ENCODE data around the gene ITPKB.

Gene ITPKB

DNA sequence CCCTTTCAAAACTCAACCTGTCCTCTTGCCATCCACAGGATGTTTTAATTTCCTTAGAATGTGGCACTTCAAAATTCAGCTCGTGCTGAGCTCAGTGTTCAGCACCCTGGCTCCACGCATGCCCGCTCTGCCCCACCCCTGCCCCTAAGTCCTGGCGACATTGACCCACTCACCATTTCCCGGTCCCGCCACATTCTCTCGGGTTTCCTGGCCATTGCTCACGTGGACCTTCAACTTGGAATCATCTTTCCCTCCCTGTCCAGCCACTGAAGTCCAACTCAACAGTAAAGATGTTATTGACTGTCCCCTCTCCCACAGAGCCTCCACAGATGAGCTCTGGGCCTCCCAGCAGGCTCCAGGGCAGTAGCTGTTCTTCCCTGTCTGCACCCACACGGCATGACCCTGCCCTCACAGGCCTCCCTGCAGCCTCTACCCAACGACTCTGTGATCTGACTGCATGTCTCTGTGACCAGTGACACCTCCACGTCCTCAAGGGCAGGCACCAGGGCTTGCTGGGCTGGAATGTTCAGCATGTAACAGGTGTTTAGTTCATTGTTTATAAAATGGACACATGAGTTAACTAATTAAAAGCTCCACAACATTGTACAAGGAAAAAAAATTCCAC is 53.8 kb downstream of the ITPKB start:
- no peak for DNase-seq (ENCODE audit: low read depth, low spot score)

GRCh38 chr1:226684026-226684425 is 55.1 kb downstream of the ITPKB start:
- DNase-seq (ENCODE audit: low read depth, low spot score): no peak

DNA sequence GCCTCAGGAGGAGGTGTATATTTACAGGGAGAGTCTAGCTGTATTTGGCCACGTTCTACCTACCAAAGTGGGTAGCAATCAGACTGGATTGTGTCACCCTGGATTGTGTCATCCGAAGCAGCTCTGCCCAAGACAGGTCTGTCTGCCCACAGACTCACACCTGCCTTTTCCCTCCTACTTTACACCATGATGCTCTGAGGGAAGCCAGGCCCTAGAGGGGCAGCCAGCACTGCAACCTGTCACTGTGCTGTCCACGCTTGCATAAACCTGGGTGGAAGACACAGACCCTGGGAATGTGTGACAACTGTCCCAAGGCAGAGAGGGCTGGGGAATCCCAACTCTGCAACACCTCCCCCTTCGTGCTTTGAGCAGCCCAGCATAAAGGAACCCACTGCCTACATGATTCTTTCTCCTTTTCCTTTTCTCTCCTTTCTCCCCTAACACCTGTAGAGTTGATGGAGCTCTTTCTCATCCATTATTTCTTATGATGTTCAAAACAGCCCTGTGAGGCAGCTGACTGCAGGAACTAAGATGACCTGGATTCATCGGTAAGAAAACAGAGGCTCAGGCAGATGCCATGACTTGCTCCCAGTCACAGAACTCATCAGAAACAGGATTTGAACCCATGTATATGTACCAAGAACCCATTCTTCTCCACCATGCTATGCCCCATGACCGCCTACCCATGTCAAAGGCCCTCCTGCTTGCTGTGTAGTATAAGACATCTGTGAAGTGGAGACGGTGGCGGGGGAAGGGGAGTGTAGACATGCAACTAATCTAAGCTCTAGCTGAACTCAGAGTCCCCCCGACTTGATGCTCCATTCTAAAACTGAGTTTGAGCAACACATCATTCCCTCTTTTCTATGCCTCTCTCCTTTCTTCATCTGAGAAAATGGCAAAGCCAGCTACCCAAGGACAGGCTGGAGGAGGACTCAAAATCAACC is 55.9 kb downstream of the ITPKB start:
- DNase-seq (ENCODE audit: low read depth, low spot score): no peak

- DNase-seq (ENCODE audit: low read depth, low spot score): no peak
Observed at GRCh38 chr1:226681652-226682493, 57.2 kb downstream of the ITPKB start.

GRCh38 chr1:226680653-226681052 is 58.4 kb downstream of the ITPKB start:
- no peak for DNase-seq (ENCODE audit: low read depth, low spot score)

DNA sequence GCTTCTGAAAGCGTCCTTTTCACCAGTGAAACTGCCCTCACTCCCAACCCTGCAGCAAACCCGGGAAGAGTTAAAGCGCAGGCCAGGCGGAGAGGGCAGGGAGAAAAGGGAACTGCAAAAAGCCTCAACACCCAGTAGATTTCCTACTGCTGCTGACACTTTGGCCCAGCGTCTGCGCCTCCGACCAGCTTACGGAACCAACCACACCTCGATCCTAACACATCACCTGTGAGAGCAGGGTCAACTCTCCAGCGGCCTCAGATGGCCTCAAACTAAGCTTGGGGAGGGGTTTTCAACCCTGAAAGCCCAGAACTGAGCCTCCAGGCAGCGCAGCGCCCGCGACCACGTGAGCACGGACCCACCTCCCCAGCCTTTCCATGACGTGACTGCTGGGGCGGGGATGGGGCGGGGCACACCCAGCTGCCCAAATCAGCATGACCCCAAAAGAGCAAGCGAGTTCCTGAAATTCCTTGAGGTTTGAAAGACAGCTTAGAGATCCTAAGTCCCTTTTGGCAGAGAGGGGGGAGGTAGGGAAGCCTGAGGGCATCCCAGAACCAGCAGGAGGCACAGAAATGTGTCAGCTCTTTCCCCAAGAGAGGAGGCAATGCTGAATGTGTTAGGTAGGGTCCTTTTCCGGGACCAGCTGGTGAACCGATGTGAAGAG is 59.1 kb downstream of the ITPKB start:
- peak; percentile 67 for DNase-seq (ENCODE audit: low read depth, low spot score)

- no peak for DNase-seq (ENCODE audit: low read depth, low spot score)
Observed at GRCh38 chr1:226679262-226679661, 59.8 kb downstream of the ITPKB start.

- no peak for DNase-seq (ENCODE audit: low read depth, low spot score)
Observed at GRCh38 chr1:226678701-226679100, 60.4 kb downstream of the ITPKB start.

- no peak for DNase-seq (ENCODE audit: low read depth, low spot score)
Observed at GRCh38 chr1:226678251-226678650, 60.8 kb downstream of the ITPKB start.

DNA sequence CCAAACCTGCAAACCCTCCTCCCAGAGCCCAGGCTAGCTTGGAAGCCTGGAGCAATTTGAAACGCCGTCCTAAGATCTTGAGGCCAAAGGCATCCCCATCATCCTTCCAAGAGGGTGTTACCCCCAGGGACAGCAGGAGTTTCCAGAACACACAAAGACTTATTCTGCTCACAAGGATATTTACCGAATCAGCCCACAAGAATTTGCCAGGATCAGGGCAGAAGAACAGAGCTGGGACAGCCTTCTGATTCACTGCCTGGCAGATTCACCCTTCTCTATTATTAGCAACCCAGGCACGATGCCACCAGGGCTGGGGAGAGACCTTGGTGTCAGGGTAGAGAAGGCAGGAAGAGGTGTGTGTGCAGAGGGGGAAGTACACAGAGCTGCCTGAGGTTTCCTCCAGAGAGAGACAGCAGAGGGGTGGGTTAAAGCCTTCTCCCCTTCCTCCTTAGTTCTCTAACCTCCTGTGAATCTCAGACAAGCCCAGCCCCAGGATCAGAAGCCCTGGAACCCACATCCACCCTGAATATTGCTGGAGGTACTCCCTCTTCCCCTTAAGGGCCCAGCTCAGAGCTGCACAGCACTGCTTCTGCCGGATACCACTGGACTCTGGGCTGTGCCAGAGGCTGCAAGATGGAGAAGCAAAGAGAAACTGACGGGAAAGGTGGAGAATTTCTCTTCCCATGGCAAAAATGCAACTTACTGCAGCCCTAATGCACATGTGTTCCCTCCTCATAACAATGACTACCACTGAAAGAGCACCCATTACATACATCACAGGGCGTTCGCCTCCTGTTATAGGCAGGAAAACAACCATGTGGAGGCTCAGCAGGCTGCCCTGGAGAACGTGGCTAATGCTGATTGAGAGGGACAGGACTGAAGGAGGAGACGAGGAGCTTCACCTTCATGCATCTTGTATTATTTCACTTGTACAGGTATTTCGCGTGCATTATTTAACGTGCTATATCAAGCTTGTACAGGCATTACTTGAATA is 61.8 kb downstream of the ITPKB start:
- peak; percentile 62 for DNase-seq (ENCODE audit: low read depth, low spot score)

DNA sequence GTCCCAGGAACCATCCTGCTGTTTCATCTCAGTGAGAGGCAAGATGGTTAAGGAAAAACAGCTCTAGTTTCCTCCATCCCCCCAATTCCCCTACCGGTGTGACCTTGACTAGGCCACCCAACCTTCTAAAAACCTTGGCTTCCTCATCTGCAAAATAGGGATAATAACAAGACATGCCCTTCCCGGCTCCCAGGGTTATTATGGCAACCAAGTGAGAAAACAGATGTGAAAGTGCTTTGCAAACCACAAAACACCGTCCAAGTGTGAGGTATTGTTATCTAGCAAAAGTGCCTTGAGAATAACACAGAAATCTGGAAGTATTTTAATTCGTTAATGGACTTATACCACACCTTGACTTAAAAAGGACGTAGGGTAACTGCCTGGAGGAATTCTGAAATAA is 62.7 kb downstream of the ITPKB start:
- no peak for DNase-seq (ENCODE audit: low read depth, low spot score)

GRCh38 chr1:226675715-226676357 is 63.2 kb downstream of the ITPKB start:
- DNase-seq (ENCODE audit: low read depth, low spot score): no peak

GRCh38 chr1:226674892-226675714 is 64.0 kb downstream of the ITPKB start:
- peak; percentile 61 for DNase-seq (ENCODE audit: low read depth, low spot score)

DNA sequence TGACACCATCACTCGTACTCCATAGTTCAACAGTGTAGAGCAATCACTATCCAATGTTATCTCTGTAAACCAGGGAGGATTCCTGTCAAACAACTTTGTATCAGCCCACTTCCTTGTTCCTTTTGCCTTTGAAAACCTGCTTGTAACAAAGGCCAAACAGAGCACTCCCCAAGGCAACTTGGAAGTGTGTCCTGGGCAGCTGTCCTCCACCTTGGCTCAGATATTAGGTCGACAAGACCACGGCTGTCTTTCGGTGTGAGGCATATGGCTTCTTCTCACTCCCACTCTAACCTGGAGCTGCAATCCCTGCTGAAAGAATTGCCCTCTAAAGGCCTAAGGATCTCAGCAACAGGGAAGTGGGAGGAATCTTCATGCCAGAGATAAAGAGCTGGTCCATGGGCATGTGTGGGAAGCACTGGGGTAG is 66.7 kb downstream of the ITPKB start:
- DNase-seq (ENCODE audit: low read depth, low spot score): no peak

DNA sequence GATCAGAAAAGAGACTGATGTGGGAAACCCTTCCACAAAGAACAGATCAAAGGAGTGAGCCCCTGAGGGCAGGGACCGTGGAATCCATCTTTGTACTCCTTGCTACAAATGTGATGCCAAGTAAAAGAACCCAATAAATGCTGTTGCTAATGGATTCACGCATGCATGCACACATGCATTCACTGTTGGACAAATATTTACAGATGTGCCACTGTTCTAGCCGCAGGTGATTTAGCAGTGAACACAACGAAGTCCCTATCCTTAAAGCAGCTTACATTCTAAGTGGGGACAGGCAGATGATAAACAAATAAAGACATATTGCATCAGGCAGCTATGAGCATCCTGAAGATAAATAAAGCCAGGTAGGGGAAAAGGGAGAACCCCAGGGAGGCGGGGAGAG is 67.8 kb downstream of the ITPKB start:
- no peak for DNase-seq (ENCODE audit: low read depth, low spot score)

- DNase-seq (ENCODE audit: low read depth, low spot score): no peak
Observed at GRCh38 chr1:226670073-226670472, 69.0 kb downstream of the ITPKB start.

DNA sequence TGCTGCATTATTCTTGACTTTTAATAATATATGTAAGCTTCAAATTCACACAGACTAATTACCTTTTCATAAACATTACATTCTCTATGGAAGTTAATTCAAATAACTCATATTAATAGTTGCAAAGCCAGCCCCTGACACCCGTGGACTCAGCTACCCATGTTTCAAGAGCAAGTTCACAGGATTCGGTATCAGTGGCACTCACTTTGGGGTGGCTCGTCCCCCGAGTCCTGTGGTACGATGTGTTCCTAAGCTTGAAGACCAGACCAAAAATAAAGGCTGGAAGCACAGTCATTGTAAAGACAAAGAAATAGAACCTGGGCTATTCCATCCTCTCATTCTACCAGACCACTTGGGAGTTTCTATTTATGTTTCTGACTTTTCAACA is 70.9 kb downstream of the ITPKB start:
- no peak for DNase-seq (ENCODE audit: low read depth, low spot score)

DNA sequence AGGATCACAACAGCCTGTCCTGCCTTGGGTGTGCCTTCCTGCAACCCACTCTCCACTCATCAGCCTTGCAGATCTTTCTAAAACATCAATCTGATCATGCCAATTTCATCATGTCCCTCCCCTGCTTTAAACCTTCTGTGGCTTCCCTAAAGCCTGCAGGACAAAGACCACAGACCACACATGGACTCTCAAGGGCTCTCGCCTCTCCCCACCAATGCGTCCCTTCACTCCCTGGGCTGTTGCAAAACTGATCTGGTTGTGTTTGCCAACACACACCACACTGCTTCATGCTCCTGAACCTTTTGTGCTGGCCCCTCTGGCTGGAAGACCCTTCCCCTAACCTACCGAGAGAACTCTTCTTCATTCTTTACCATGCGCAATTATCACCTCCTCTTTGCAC is 72.4 kb downstream of the ITPKB start:
- DNase-seq (ENCODE audit: low read depth, low spot score): no peak

- no peak for DNase-seq (ENCODE audit: low read depth, low spot score)
Observed at GRCh38 chr1:226666164-226666506, 72.9 kb downstream of the ITPKB start.

All from activated CD4-positive, CD25-positive, alpha-beta regulatory T cell treated with anti-CD3 and anti-CD28 coated beads, Interleukin-2, amount 50 U/mL, for 16 hours (primary cell).